ENCODE measurements around the gene CALU. TPM values are rescaled to one million over a fixed set of nuclear protein-coding genes. Genes with fewer than 3 reads are reported as not detected.

CALU gene
- total RNA-seq, 1 donor from 2014 or later, result 144 TPM

DNA sequence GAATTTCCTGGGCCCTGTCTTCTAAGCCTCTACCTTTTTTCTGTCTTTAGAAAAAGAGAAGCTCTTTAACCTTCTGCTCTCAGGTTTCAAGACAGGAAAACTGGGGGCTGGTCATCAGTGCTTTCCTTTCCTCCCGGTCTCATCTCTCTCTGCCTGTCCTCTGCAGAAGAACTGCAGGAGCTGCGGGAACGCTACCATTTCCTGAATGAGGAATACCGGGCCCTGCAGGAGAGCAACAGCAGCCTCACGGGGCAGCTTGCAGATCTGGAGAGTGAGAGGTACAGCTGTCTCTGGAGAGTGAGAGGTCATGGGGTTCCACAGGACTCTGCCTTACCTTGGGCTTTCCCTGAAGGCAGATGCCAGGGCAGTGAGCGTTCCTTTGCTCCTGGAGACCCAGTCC lies 65.3 kb downstream of the CALU start:
- DNase-seq (ENCODE audit: extremely low spot score, unreplicated experiment), result no peak
- no peak for TF ChIP-seq CTCF (conservative IDR thresholded peaks at IDR 0.05)
- no peaks in the 10 kb centered on the region for H3K27me3 Mint-ChIP-seq
- peaks cover 7% of the 10 kb centered on the region for H3K36me3 Mint-ChIP-seq
- no peaks in the 10 kb centered on the region for H3K4me1 Mint-ChIP-seq (ENCODE audit: unreplicated experiment)
- no peaks in the 10 kb centered on the region for H3K9me3 Mint-ChIP-seq
- no peak overlapping the region for H3K27ac Mint-ChIP-seq
- H3K4me3 Mint-ChIP-seq, result no peak overlapping the region

- TF ChIP-seq CTCF (conservative IDR thresholded peaks at IDR 0.05), result no peak
- H3K9me3 Mint-ChIP-seq, result no peaks in the 10 kb centered on the region
- no peaks in the 10 kb centered on the region for H3K27me3 Mint-ChIP-seq
- H3K36me3 Mint-ChIP-seq, result peaks cover 7% of the 10 kb centered on the region
- no peak overlapping the region for H3K27ac Mint-ChIP-seq
- H3K4me1 Mint-ChIP-seq (ENCODE audit: unreplicated experiment), result no peaks in the 10 kb centered on the region
- DNase-seq (ENCODE audit: extremely low spot score, unreplicated experiment), result no peak
- no peak overlapping the region for H3K4me3 Mint-ChIP-seq
These were observed 66.1 kb downstream of the CALU start for GRCh38 chr7:128805225-128805624.

DNA sequence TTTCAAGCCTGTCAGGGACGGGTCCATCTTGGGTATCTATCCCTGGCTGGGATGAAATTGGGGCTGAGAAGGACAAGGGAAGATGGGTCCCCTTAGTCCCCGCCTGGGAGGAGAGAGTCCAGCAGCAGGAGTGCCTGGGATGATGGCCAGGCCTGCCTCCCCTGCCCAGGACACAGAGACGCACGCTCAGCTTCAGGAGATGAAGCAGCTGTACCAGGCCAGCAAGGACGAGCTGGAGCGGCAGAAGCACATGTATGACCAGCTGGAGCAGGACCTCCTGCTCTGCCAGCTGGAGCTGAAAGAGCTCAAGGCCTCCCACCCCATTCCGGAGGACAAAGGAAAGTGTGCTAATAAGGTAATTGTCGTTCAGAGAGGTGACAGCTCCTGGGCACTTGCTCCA lies 68.0 kb downstream of the CALU start:
- Mint-ChIP-seq H3K27me3 (no peaks in the 10 kb centered on the region), H3K36me3 (peaks cover 3% of the 10 kb centered on the region), H3K4me3 (no peak overlapping the region), H3K4me1 (ENCODE audit: unreplicated experiment) (no peaks in the 10 kb centered on the region), H3K9me3 (no peaks in the 10 kb centered on the region), H3K27ac (no peak overlapping the region)
- no peak for TF ChIP-seq CTCF (conservative IDR thresholded peaks at IDR 0.05)
- no peak for DNase-seq (ENCODE audit: extremely low spot score, unreplicated experiment)

- no peaks in the 10 kb centered on the region for H3K9me3 Mint-ChIP-seq
- no peak for TF ChIP-seq CTCF (conservative IDR thresholded peaks at IDR 0.05)
- no peak overlapping the region for H3K4me3 Mint-ChIP-seq
- peaks cover 3% of the 10 kb centered on the region for H3K36me3 Mint-ChIP-seq
- no peaks in the 10 kb centered on the region for H3K4me1 Mint-ChIP-seq (ENCODE audit: unreplicated experiment)
- DNase-seq (ENCODE audit: extremely low spot score, unreplicated experiment), result no peak
- no peaks in the 10 kb centered on the region for H3K27me3 Mint-ChIP-seq
- no peak overlapping the region for H3K27ac Mint-ChIP-seq
These were observed 70.2 kb downstream of the CALU start for GRCh38 chr7:128809363-128809762.

DNA sequence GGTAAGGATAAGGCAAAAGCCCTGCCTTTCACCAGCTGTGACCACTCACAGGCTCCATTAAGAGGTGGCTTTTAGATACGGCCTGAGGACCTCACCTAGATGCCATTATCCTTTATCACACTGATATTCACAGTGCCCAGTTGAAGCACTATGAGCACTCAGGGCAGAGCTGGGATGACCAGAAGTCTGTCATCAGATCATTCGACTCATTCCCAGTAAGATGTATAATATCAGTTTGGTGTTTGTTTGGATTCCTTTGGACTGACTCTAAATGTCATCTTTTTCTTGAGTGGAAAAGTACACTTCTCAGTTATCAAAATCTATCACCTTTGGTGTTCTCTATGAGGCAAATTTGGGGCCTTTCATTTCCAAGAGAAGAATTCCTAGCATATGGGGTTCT lies 71.3 kb downstream of the CALU start:
- peaks cover 2% of the 10 kb centered on the region for H3K27me3 Mint-ChIP-seq
- H3K4me3 Mint-ChIP-seq, result no peak overlapping the region
- no peaks in the 10 kb centered on the region for H3K9me3 Mint-ChIP-seq
- no peak for DNase-seq (ENCODE audit: extremely low spot score, unreplicated experiment)
- no peak overlapping the region for H3K27ac Mint-ChIP-seq
- peaks cover 4% of the 10 kb centered on the region for H3K36me3 Mint-ChIP-seq
- TF ChIP-seq CTCF (conservative IDR thresholded peaks at IDR 0.05), result no peak
- no peaks in the 10 kb centered on the region for H3K4me1 Mint-ChIP-seq (ENCODE audit: unreplicated experiment)

GRCh38 chr7:128810997-128811396 lies 71.8 kb downstream of the CALU start:
- Mint-ChIP-seq H3K36me3 (peaks cover 4% of the 10 kb centered on the region), H3K27ac (no peak overlapping the region), H3K9me3 (no peaks in the 10 kb centered on the region), H3K4me1 (ENCODE audit: unreplicated experiment) (no peaks in the 10 kb centered on the region), H3K27me3 (peaks cover 4% of the 10 kb centered on the region), H3K4me3 (no peak overlapping the region)
- TF ChIP-seq CTCF (conservative IDR thresholded peaks at IDR 0.05), result no peak
- DNase-seq (ENCODE audit: extremely low spot score, unreplicated experiment), result no peak

Measured in type B pancreatic cell (in vitro differentiated cells).